Measurements from ENCODE around the gene RRP1.

Gene RRP1

GRCh38 chr21:43812139-43812821 lies 22.9 kb downstream of the RRP1 start:
- Histone ChIP-seq H3F3A (ENCODE audit: insufficient read depth, low read length) (no peaks in the 10 kb centered on the region), H3K9me3 (ENCODE audit: low read length) (no peaks in the 10 kb centered on the region), H3K27me3 (ENCODE audit: insufficient read depth, low read length) (no peaks in the 10 kb centered on the region), H3K79me2 (ENCODE audit: insufficient read depth, low read length) (no peaks in the 10 kb centered on the region), H4K20me1 (ENCODE audit: insufficient read depth, low read length) (no peaks in the 10 kb centered on the region), H3K4me3 (ENCODE audit: low read depth, low read length, poor library complexity, severe bottlenecking) (no peak overlapping the region), H3K9ac (ENCODE audit: low read length) (no peak overlapping the region), H2AFZ (ENCODE audit: low read length) (no peak overlapping the region), H3K4me1 (ENCODE audit: insufficient read depth, low read length, severe bottlenecking) (peaks cover 61% of the 10 kb centered on the region), H3K4me2 (ENCODE audit: low read length) (no peak overlapping the region; the same call in 1 of the 2 replicates), H3K27ac (ENCODE audit: low read depth, low read length, poor library complexity, severe bottlenecking) (no peak overlapping the region), H3K36me3 (ENCODE audit: insufficient read depth, low read length) (no peaks in the 10 kb centered on the region), H3K9me2 (ENCODE audit: low read depth, low read length) (no peaks in the 10 kb centered on the region)
- no peak for TF ChIP-seq EZH2 (IDR thresholded peaks at IDR 0.05; ENCODE audit: borderline replicate concordance, low read length)
- no peak for TF ChIP-seq CTCF (IDR thresholded peaks at IDR 0.05; ENCODE audit: low read length)

GRCh38 chr21:43812957-43813655 lies 23.7 kb downstream of the RRP1 start:
- H3K4me2 ChIP-seq (ENCODE audit: low read length): no peak overlapping the region
- H3K4me1 ChIP-seq (ENCODE audit: insufficient read depth, low read length, severe bottlenecking): peaks cover 60% of the 10 kb centered on the region
- no peak overlapping the region for H3K27ac ChIP-seq (ENCODE audit: low read depth, low read length, poor library complexity, severe bottlenecking)
- TF ChIP-seq EZH2 (IDR thresholded peaks at IDR 0.05; ENCODE audit: borderline replicate concordance, low read length): no peak
- no peak for TF ChIP-seq CTCF (IDR thresholded peaks at IDR 0.05; ENCODE audit: low read length)
- no peaks in the 10 kb centered on the region for H3K36me3 ChIP-seq (ENCODE audit: insufficient read depth, low read length)
- no peaks in the 10 kb centered on the region for H3K9me3 ChIP-seq (ENCODE audit: low read length)
- H3K4me3 ChIP-seq (ENCODE audit: low read depth, low read length, poor library complexity, severe bottlenecking): no peak overlapping the region
- H3K27me3 ChIP-seq (ENCODE audit: insufficient read depth, low read length): no peaks in the 10 kb centered on the region
- H3F3A ChIP-seq (ENCODE audit: insufficient read depth, low read length): no peaks in the 10 kb centered on the region
- H3K79me2 ChIP-seq (ENCODE audit: insufficient read depth, low read length): no peaks in the 10 kb centered on the region
- H3K9ac ChIP-seq (ENCODE audit: low read length): no peak overlapping the region
- H4K20me1 ChIP-seq (ENCODE audit: insufficient read depth, low read length): no peaks in the 10 kb centered on the region
- no peak overlapping the region for H2AFZ ChIP-seq (ENCODE audit: low read length)
- H3K9me2 ChIP-seq (ENCODE audit: low read depth, low read length): no peaks in the 10 kb centered on the region

DNA sequence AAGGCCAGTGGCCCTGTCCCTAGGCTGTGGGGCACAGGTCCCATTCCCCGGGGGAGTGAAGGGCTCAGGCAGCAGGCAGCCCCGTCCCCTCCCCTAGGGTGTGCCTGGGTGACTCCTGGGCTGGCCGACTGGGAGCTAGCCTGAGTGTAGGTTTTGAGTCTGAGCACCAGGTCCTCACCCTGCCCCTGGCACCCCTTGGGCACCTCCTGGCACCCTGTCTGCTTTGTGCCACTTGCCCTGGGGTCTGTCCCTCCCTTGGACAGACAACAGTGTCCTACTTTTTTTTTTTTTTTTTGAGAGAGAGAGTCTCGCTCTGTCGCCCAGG lies 24.2 kb downstream of the RRP1 start:
- Histone ChIP-seq H3K9me3 (ENCODE audit: low read length) (no peaks in the 10 kb centered on the region), H2AFZ (ENCODE audit: low read length) (no peak overlapping the region), H3K27ac (ENCODE audit: low read depth, low read length, poor library complexity, severe bottlenecking) (no peak overlapping the region), H3K36me3 (ENCODE audit: insufficient read depth, low read length) (no peaks in the 10 kb centered on the region), H3F3A (ENCODE audit: insufficient read depth, low read length) (no peaks in the 10 kb centered on the region), H3K27me3 (ENCODE audit: insufficient read depth, low read length) (no peaks in the 10 kb centered on the region), H3K79me2 (ENCODE audit: insufficient read depth, low read length) (no peaks in the 10 kb centered on the region), H4K20me1 (ENCODE audit: insufficient read depth, low read length) (no peaks in the 10 kb centered on the region), H3K4me2 (ENCODE audit: low read length) (no peak overlapping the region), H3K9ac (ENCODE audit: low read length) (no peak overlapping the region), H3K4me1 (ENCODE audit: insufficient read depth, low read length, severe bottlenecking) (peaks cover 59% of the 10 kb centered on the region), H3K9me2 (ENCODE audit: low read depth, low read length) (no peaks in the 10 kb centered on the region), H3K4me3 (ENCODE audit: low read depth, low read length, poor library complexity, severe bottlenecking) (no peak overlapping the region)
- TF ChIP-seq EZH2 (IDR thresholded peaks at IDR 0.05; ENCODE audit: borderline replicate concordance, low read length): no peak
- TF ChIP-seq CTCF (IDR thresholded peaks at IDR 0.05; ENCODE audit: low read length): no peak

Data from OCI-LY1 (cell line).